K562 (cell line): ENCODE data around the gene CCDC181. TPM values are rescaled to one million over a fixed set of nuclear protein-coding genes. Genes with fewer than 3 reads are reported as not detected.

Source experiments
- ATAC-seq: fragments of 200-7000 bp; cut with Tn5 transposase; 3 replicates; pipeline ENCODE4 v1.9.1; 2020; ENCODE audit warnings: moderate library complexity
- BruUV-seq: library from RNA; stranded (reverse); fragments of 400-500 nt; replicated peaks from 2 replicates; lab custom pipeline; 2021; lab: Mats Ljungman, UMichigan
- CTCF ChIA-PET: fragments of 300-600 bp; formaldehyde crosslinking; extraction: SDS; loops from one replicate; lab custom pipeline; 2021; ENCODE audit warnings: low intra/inter-chr PET ratio; lab: Yijun Ruan, JAX
- POLR2A ChIA-PET: fragments of 300-600, 350-650 bp; sonication (Branson Sonifier 250); formaldehyde crosslinking; extraction: SDS; loops from one replicate; lab custom pipeline; 2021; ENCODE audit warnings: antibody characterized with exemption, inconsistent platforms; lab: Yijun Ruan, JAX
- DNase-seq, 4 experiments: peaks; one replicate each; pipeline versions ENCODE4 v3.0.0 to v3.0.0-alpha.2; 2011 to 2018; ENCODE audit warnings: low spot score in 3 of 4, mixed read lengths in 3 of 4; ENCODE audit errors: extremely low read depth in 1 of 4
- FAIRE-seq: peaks from 2 replicates; lab custom pipeline; 2011; peaks lifted over from hg19 to GRCh38; lab: Jason Lieb, UNC
- H2AFZ ChIP-seq: 2 replicates; pipeline ENCODE4 v1.6.0; 2011; ENCODE audit warnings: low read depth, low read length, control low read depth, inconsistent platforms
- H3K27ac ChIP-seq: fragments of 200-600 bp; 3 replicates; pipeline ENCODE4 v1.8.0; 2011; ENCODE audit warnings: low read depth, mild to moderate bottlenecking, control low read depth, inconsistent platforms, low read length, moderate library complexity, mixed read lengths; ENCODE audit errors: extremely low read depth
- H3K27me3 ChIP-seq, 2 experiments: fragments of 300-600 bp in 1 of 2; 2 replicates in 1 of 2; 3 replicates in 1 of 2; pipeline versions ENCODE4 v1.6.0 to v1.8.0; 2011; ENCODE audit warnings: inconsistent platforms in 2 of 2, low read length in 2 of 2, mild to moderate bottlenecking in 1 of 2, mixed read lengths in 1 of 2, moderate library complexity in 1 of 2; ENCODE audit not compliant: control insufficient read depth in 2 of 2, insufficient read depth in 2 of 2
- H3K36me3 ChIP-seq: fragments of 300-600 bp; 3 replicates; pipeline ENCODE4 v1.8.0; 2011; ENCODE audit warnings: mild to moderate bottlenecking, low read length, inconsistent platforms; ENCODE audit not compliant: control insufficient read depth, insufficient read depth
- H3K4me1 ChIP-seq, 2 experiments: fragments of 200-600 bp in 1 of 2; replicated peaks in 1 of 2; 2 replicates in 1 of 2; 3 replicates in 1 of 2; pipeline versions ENCODE4 v1.5.1 to v1.8.0; 2011; ENCODE audit warnings: inconsistent platforms in 2 of 2, low read length in 2 of 2, mild to moderate bottlenecking in 1 of 2, mixed read lengths in 1 of 2, moderate library complexity in 1 of 2; ENCODE audit not compliant: control insufficient read depth in 2 of 2, insufficient read depth in 2 of 2
- H3K4me2 ChIP-seq: 2 replicates; pipeline ENCODE4 v1.6.1; 2011; ENCODE audit warnings: low read length, control low read depth, inconsistent platforms, mixed read lengths; ENCODE audit not compliant: insufficient read depth
- H3K4me3 ChIP-seq: fragments of 200-600 bp; sonication (generic), shearing (Covaris generic); 2 replicates; pipeline ENCODE4 v1.5.1; 2016; ENCODE audit warnings: control low read depth, inconsistent platforms
- H3K79me2 ChIP-seq: fragments of 200-600 bp; 3 replicates; pipeline ENCODE4 v1.8.0; 2011; ENCODE audit warnings: low read length, inconsistent platforms; ENCODE audit not compliant: control insufficient read depth, insufficient read depth
- H3K9ac ChIP-seq, 2 experiments: 2 replicates each; pipeline versions ENCODE4 v1.6.0 to v1.6.1; 2011; ENCODE audit warnings: low read depth in 2 of 2, low read length in 2 of 2, control low read depth in 1 of 2, inconsistent platforms in 1 of 2, mild to moderate bottlenecking in 1 of 2, mixed read lengths in 1 of 2; ENCODE audit not compliant: insufficient read depth in 1 of 2
- H3K9me1 ChIP-seq: one replicate; pipeline ENCODE4 v1.6.0; 2011; ENCODE audit warnings: inconsistent platforms, mild to moderate bottlenecking, low read length, moderate library complexity; ENCODE audit not compliant: control insufficient read depth, insufficient read depth
- H3K9me3 ChIP-seq: replicated peaks from 2 replicates; pipeline ENCODE4 v1.5.1; 2011; ENCODE audit warnings: low read depth, low read length, inconsistent platforms; ENCODE audit not compliant: control insufficient read depth, insufficient read depth
- H4K20me1 ChIP-seq: replicated peaks from 2 replicates; pipeline ENCODE4 v1.6.1; 2011; ENCODE audit warnings: low read length, inconsistent platforms, mixed read lengths; ENCODE audit not compliant: control insufficient read depth, insufficient read depth
- BRD4 ChIP-seq: fragments of 200-600 bp; sonication (generic); IDR thresholded peaks from 2 replicates; pipeline ENCODE4 v1.6.1; 2017; ENCODE audit warnings: inconsistent platforms
- CBX3 ChIP-seq, 2 experiments: IDR thresholded peaks; 1 replicate in 1 of 2; 2 replicates in 1 of 2; pipeline ENCODE4 v1.6.1; 2012; ENCODE audit warnings: inconsistent platforms in 2 of 2, low read length in 2 of 2, borderline replicate concordance in 1 of 2, control low read depth in 1 of 2
- CHD2 ChIP-seq: IDR thresholded peaks from 2 replicates; pipeline ENCODE4 v1.6.1; 2011; ENCODE audit warnings: low read depth, low read length
- HMBOX1 ChIP-seq: sonication (generic); IDR thresholded peaks from 2 replicates; pipeline ENCODE4 v1.6.1; 2016
- KAT7 ChIP-seq: sonication (generic); formaldehyde crosslinking; IDR thresholded peaks from 2 replicates; pipeline ENCODE4 v1.8.0; 2022; ENCODE audit warnings: missing genetic modification reagents, mild to moderate bottlenecking, borderline replicate concordance
- MLLT1 ChIP-seq, 2 experiments: fragments of 450-650 bp; IDR thresholded peaks; 2 replicates each; pipeline ENCODE4 v1.6.1; 2016
- PML ChIP-seq: IDR thresholded peaks from 2 replicates; pipeline ENCODE4 v1.6.1; 2012; ENCODE audit warnings: low read length, inconsistent platforms
- POLR2A ChIP-seq: fragments of 450-650 bp; conservative IDR thresholded peaks from 2 replicates; pipeline ENCODE4 v1.6.1; 2016
- POLR2G ChIP-seq: fragments of 200-400 bp; formaldehyde crosslinking; IDR thresholded peaks from 2 replicates; pipeline ENCODE4 v1.6.1; 2017; ENCODE audit warnings: low read depth, mild to moderate bottlenecking, antibody characterized with exemption, low read length, moderate library complexity
- PREB ChIP-seq: sonication (generic); formaldehyde crosslinking; IDR thresholded peaks from 2 replicates; pipeline ENCODE4 v1.8.1; 2023; ENCODE audit warnings: mild to moderate bottlenecking, missing genetic modification reagents
- RBBP5 ChIP-seq: fragments of 200-600 bp; sonication (generic); IDR thresholded peaks from 2 replicates; pipeline ENCODE4 v1.6.1; 2012; ENCODE audit warnings: borderline replicate concordance, mild to moderate bottlenecking, low read length, control low read depth, inconsistent platforms; ENCODE audit not compliant: insufficient read depth, poor library complexity, severe bottlenecking
- RBFOX2 ChIP-seq: fragments of 200-400 bp; formaldehyde crosslinking; IDR thresholded peaks from 2 replicates; pipeline ENCODE4 v1.6.1; 2017; ENCODE audit warnings: low read depth, mild to moderate bottlenecking, low read length, moderate library complexity
- RCOR1 ChIP-seq, 2 experiments: IDR thresholded peaks; 2 replicates each; pipeline ENCODE4 v1.6.1; 2012; ENCODE audit warnings: low read depth in 2 of 2, low read length in 2 of 2, borderline replicate concordance in 1 of 2, improper control_type of control experiment in 1 of 2
- SAP30 ChIP-seq: fragments of 200-600 bp; sonication (generic); IDR thresholded peaks from 2 replicates; pipeline ENCODE4 v1.6.1; 2012; ENCODE audit warnings: borderline replicate concordance, low read depth, mild to moderate bottlenecking, moderate library complexity, low read length, control low read depth, inconsistent platforms; ENCODE audit not compliant: insufficient read depth, poor library complexity, severe bottlenecking
- SMARCA4 ChIP-seq: fragments of 450-650 bp; IDR thresholded peaks from 2 replicates; pipeline ENCODE4 v1.6.1; 2016
- SUPT5H ChIP-seq: fragments of 450-650 bp; IDR thresholded peaks from 2 replicates; pipeline ENCODE4 v1.6.1; 2016
- TAF15 ChIP-seq: fragments of 200-400 bp; formaldehyde crosslinking; IDR thresholded peaks from 2 replicates; pipeline ENCODE4 v1.6.1; 2017; ENCODE audit warnings: mild to moderate bottlenecking, low read depth, low read length, moderate library complexity
- TFAM ChIP-seq: fragments of 250-450 bp; sonication (Bioruptor Pico); conservative IDR thresholded peaks from 2 replicates; pipeline ENCODE4 v1.5.0; 2021; ENCODE audit warnings: mild to moderate bottlenecking, moderate library complexity
- ZFX ChIP-seq: sonication (generic); formaldehyde crosslinking; IDR thresholded peaks from 2 replicates; pipeline ENCODE4 v1.8.0; 2022; ENCODE audit warnings: mild to moderate bottlenecking, missing genetic modification reagents, moderate library complexity
- ZKSCAN1 ChIP-seq: fragments of 150-350 bp; IDR thresholded peaks from 2 replicates; pipeline ENCODE4 v1.6.1; 2016; ENCODE audit warnings: low read depth, low read length
- WGBS: fragments of 100-300 bp; shearing (Covaris generic); methylation state at CpG from one replicate; pipeline ENCODE4 v1.1.6; 2016; ENCODE audit warnings: low coverage, mixed read lengths; ENCODE audit not compliant: insufficient coverage; ENCODE audit errors: missing lambda C conversion rate; 5-methylcytosine and 5-hydroxymethylcytosine counted together
- in situ Hi-C: fragments of 300-500 bp; cut with MboI; formaldehyde crosslinking; loops from 4 replicates; pipeline ENCODE4 v1.15.0; 2018; ENCODE audit warnings: inconsistent platforms, mixed read lengths
- intact Hi-C: fragments of 100-400 bp; cut with micrococcal nuclease; formaldehyde crosslinking; loops from 2 replicates; pipeline ENCODE4 v1.14.2; 2022
- polyA plus RNA-seq, 8 experiments: library from polyadenylated mRNA; depleted of rRNA in 4 of 8; stranded (reverse) in 5 of 8; unstranded in 3 of 8; fragments of >200 nt; fragmentation: Nextera tagmentation in 2 of 8; fragmentation: Illumina TruSeq in 1 of 8; extraction: Ambion mirVana in 2 of 8; extraction: Trizol in 1 of 8; gene quantifications; 2 replicates each; pipeline versions ENCODE4 v1.2.1 to v1.2.3, GENCODE V29; 2011 to 2014; ENCODE audit warnings: inconsistent platforms in 1 of 8, missing spikeins in 1 of 8
- total RNA-seq, 7 experiments: library from RNA; depleted of rRNA in 6 of 7; stranded (reverse); fragments of >200 nt in 6 of 7; fragmentation: Illumina TruSeq in 2 of 7; extraction: Trizol in 2 of 7; gene quantifications; 2 replicates each; pipeline versions ENCODE4 v1.2.1 to v1.2.3, GENCODE V29; 2011 to 2021; ENCODE audit warnings: low replicate concordance in 1 of 7

CCDC181 gene
- total and polyA plus RNA-seq, 9 of the 15 experiments (the other 6 are each of a cell fraction or from before 2014, with no cell fraction given), result 0.04 to 0.14 TPM; not detected in 7

DNA sequence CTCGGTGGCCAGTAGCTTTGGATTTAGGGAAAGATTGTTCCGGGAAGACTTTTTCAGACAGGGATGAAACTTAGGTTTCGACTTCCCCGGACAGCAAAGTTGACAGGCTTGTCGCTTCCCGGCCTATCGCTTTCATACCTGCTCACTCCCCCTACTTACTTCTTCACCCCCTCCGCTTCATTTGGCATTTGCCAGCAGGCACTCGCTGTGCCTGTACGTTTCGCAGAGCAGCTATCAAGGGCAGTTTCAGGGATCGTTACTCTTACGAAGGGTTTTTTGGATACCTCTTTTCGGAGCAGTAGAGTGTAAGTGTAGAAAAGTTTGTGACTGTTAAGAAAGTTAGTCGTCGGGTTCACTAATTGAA lies 58.9 kb downstream of the CCDC181 start:
- peak; percentile 29 to 45 (median 36) for DNase-seq
- in situ Hi-C loops, result loop anchor here (25.0 kb wide), 1 partner anchor 756 kb away; no protein-coding TSS in a partner anchor
- 0 out of 2 replicates have a peak, but pooled peaks have one; percentile 33 for TF ChIP-seq BRD4
- peak; percentile 47; the same call in 1 of the 2 replicates for TF ChIP-seq SMARCA4
- TF ChIP-seq SUPT5H, result 0 out of 2 replicates have a peak, but pooled peaks have one; percentile 8
- no peak for TF ChIP-seq RCOR1 (IDR thresholded peaks at IDR 0.05; ENCODE audit: borderline replicate concordance in 1 of 2, low read depth in 2 of 2, low read length in 2 of 2)
- 0 out of 2 replicates have a peak, but pooled peaks have one; percentile 15 for TF ChIP-seq PML
- peak; percentile 35; the same call in 1 of the 2 replicates for TF ChIP-seq HMBOX1
- TF ChIP-seq RBBP5, result peak; percentile 49
- no peak for TF ChIP-seq CHD2
- TF ChIP-seq CBX3 (IDR thresholded peaks at IDR 0.05; ENCODE audit: borderline replicate concordance in 1 of 2, low read length in 2 of 2), result no peak
- TF ChIP-seq ZKSCAN1, result no peak
- TF ChIP-seq TAF15, result no peak
- TF ChIP-seq KAT7, result peak; percentile 91; the same call in 1 of the 2 replicates
- no peak for TF ChIP-seq TFAM
- TF ChIP-seq MLLT1 (IDR thresholded peaks at IDR 0.05), result 0 out of 4 replicates have a peak, but pooled peaks of 1 of the 2 experiments have one; percentile 31
- 0 out of 2 replicates have a peak, but pooled peaks have one; percentile 28 for TF ChIP-seq PREB (CRISPR knock-in tag)
- peak; percentile 63 for TF ChIP-seq RBFOX2
- peak; percentile 28; the same call in 1 of the 2 replicates for TF ChIP-seq POLR2A
- TF ChIP-seq SAP30, result peak; percentile 9
- TF ChIP-seq POLR2G, result peak; percentile 48
- TF ChIP-seq ZFX (CRISPR knock-in tag), result no peak

More for the DNA sequence above, 58.9 kb downstream of the CCDC181 start:
- intact Hi-C loops, result loop anchor here (5.0 kb wide), 1 partner anchor 179 kb away; no protein-coding TSS in a partner anchor
- no peaks in the 10 kb centered on the region for H3K9me3 ChIP-seq
- H2AFZ ChIP-seq, result peak overlapping the region; percentile 97
- FAIRE-seq (peak; percentile 35), ATAC-seq (peak; percentile 45)
- WGBS, result 0% methylated on average over 16 of the region's 16 CpGs
- no peaks in the 10 kb centered on the region for H3K27me3 ChIP-seq
- no TSS peak for BruUV-seq
- H3K4me2 ChIP-seq, result peak overlapping the region; percentile 97
- peak overlapping the region; percentile 84 to 91; a peak in 3 of 4 replicates for H3K9ac ChIP-seq
- H3K79me2 ChIP-seq, result peaks cover 30% of the 10 kb centered on the region
- CTCF ChIA-PET, result no interaction called here
- H3K4me3 ChIP-seq, result peak overlapping the region; percentile 71
- POLR2A ChIA-PET, result interaction anchor here (0.6 to 1.7 kb wide), 18 partner anchors 8 to 540 kb away, joined by 3 to 7 read pairs (median 3); no protein-coding TSS in a partner anchor
- H3K27ac ChIP-seq, result peak overlapping the region; percentile 84
- no peaks in the 10 kb centered on the region for H4K20me1 ChIP-seq
- no peaks in the 10 kb centered on the region for H3K9me1 ChIP-seq
- peaks cover 32% of the 10 kb centered on the region for H3K36me3 ChIP-seq
- H3K4me1 ChIP-seq, result peaks cover 0 to 11% of the 10 kb centered on the region in 2 experiments; a peak in 3 of 5 replicates
